GM15510 (cell line): Measurements from ENCODE around the gene REXO4.

Source experiments
- POLR2A ChIP-seq: IDR thresholded peaks from 3 replicates; pipeline ENCODE4 v1.6.1; 2011; ENCODE audit warnings: borderline replicate concordance; ENCODE audit not compliant: insufficient read length; ENCODE audit errors: extremely low read depth

Gene REXO4

DNA sequence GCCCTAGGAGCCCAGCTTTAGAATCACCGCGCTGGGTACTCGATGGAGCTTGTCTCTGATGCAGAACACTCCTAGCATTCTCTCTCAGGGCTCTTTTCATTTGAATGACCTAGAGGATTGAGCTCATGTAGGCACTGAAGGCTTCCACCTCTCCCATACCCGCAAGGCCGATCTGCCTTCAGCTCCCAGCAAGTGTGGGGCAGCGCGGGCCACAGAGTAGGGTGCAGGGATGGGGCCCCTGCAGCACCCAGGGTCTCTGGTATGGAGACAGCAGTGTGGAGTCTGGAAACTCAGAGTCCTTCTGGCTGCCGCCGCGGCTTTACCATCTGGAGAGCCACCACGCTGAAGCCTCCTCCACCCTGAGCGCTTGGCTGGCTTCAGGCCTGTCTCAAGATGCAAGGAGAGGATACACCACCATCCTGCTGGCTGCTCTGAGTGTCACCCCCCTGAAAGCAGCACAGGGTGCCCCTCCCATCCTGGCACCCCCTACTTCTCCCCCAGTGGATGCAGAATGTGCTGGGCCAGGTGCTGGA lies 28.7 kb downstream of the REXO4 start:
- no peak for TF ChIP-seq POLR2A

DNA sequence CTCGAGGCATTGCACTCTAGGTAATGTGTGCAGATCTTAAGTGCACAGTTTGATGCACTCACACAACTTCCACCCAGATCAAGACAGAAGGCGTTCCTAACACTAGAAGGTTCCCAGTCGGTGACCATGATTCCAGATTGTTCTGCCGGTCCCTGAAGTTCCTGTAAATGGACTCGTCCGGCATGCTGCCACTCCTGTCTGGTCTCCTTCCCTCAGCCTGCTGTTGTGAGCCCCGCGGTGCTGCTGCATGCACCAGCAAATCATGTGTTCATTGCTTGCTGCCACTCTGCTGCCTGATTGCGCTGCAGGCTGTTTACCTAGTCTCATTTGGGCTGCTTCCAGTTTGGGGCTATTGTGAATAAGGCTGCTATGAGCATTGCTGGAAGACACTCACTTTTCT lies 30.1 kb downstream of the REXO4 start:
- TF ChIP-seq POLR2A = no peak

DNA sequence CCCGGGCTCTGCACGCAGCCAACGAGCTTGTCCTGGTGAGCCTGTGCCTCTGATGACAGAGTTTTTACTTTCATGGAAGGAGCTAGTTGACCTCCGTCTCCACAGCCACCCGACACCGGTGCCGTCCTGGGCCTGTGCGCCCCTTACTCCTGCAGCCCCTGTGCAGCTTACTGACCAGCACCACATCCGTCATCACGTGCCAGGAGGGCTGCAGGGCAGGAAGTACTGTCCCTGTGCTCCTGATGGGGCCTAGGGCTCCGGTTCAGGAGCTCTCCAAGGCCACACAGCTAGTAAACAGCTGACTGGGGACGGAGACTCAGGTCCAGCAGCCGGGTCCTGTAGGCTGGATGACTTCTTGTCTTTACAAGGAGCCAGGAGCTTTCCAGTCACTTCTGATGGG lies 31.5 kb downstream of the REXO4 start:
- no peak for TF ChIP-seq POLR2A

DNA sequence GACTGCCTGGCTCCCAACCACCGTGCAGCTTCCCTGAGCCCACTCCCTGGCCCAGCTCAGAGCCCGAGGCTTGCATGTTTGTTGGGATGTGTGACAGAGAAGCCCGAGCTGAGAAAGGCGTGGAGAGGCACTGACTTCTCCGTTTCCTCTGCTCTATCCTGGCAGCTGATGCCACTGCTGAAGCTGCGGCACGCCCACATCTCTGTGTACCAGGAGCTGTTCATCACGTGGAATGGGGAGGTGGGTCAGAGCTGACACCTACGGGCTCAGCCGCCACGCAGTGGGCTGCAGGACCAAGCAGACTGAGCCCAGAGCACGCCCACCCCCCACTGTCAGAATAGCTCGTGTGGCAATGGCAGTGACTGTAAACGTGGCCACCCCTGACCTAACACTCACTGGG lies 32.4 kb downstream of the REXO4 start:
- no peak for TF ChIP-seq POLR2A

DNA sequence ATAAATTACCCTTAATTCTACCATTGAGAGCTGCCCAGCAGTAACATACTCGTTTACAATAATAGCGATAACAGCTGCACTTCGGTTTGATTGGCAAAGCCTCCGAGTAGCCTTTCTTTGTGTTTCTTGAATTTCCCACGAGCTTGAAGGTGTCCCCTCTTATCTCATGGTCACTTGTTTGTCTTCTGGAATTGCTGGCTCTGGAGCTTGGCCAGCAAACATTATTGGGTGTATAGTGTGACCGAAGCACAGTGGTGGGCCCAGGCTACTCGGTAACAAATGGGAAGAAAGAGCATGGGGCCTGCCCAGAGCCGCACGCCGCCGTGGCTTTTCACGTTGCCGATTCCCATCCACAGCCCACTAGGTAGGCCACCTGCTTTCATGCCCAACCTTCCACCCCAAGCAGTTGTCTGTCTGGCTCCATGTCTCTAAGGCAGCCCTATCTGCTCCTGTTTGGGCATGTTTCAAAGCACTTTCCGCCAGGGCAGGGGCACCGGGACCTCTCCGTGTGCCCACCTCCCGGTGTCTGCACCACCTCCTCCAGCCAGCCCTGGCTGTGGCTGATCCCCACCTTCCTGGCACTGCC lies 33.0 kb downstream of the REXO4 start:
- no peak for TF ChIP-seq POLR2A

DNA sequence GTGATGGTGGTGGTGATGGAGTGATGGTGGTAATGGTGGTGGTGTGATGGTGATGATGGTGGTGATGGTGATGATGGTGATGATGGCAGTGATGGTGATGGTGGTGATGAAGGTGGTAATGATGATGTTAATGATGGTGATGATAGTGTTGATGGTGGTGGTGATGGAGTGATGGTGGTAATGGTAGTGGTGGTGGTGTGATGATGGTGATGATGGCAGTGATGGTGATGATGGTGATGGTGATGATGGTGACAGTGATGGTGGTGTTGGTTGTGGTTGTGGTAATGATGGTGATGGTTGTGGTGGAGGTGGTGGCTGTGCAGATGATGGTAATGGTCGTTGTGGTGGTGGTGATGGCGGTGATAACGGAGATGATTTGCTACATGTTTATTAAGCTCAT lies 34.4 kb downstream of the REXO4 start:
- no peak for TF ChIP-seq POLR2A

DNA sequence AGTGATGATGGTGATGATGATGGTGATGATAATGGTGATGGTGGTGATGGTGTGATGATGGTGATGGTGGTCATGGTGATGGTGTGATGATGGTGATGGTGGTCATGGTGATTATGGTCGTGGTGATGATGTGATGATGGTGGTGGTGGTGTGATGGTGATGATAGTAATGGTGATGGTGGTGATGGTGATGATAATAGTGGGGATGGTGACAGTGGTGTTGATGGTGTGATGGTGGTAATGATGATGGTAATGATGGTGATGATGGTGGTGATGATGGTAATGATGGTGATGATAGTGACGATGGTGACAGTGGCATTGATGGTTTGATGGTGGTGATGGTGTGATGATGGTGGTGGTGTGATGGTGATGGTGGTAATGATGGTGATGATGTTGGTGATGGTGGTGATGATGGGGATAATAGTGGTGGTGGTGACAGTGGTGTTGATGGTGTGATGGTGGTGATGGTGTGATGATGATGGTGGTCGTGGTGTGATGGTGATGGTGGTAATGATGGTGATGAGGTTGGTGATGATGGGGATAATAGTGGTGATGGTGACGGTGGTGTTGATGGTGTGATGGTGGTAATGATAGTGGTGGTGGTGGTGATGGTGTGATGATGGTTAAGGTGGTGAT lies 35.2 kb downstream of the REXO4 start:
- TF ChIP-seq POLR2A = no peak

DNA sequence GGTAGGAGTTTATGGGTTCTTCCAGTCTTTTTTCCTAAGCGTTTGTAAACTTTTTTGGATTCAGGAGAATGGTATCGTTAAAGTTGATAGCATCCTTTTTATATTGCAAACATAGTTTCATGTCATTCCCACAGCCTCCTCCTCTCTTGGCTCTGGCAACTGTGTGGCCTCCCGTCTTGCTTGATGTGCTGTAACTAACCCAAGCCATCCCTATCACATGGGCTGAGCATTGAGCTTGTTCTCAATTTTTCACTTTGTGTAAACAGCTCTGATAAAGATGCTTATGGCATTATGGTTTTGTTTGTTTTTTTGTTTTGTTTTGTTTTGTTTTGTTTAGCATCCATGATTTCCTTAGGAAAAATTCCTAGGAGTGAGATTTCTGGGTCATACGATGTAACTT lies 37.1 kb downstream of the REXO4 start:
- no peak for TF ChIP-seq POLR2A

DNA sequence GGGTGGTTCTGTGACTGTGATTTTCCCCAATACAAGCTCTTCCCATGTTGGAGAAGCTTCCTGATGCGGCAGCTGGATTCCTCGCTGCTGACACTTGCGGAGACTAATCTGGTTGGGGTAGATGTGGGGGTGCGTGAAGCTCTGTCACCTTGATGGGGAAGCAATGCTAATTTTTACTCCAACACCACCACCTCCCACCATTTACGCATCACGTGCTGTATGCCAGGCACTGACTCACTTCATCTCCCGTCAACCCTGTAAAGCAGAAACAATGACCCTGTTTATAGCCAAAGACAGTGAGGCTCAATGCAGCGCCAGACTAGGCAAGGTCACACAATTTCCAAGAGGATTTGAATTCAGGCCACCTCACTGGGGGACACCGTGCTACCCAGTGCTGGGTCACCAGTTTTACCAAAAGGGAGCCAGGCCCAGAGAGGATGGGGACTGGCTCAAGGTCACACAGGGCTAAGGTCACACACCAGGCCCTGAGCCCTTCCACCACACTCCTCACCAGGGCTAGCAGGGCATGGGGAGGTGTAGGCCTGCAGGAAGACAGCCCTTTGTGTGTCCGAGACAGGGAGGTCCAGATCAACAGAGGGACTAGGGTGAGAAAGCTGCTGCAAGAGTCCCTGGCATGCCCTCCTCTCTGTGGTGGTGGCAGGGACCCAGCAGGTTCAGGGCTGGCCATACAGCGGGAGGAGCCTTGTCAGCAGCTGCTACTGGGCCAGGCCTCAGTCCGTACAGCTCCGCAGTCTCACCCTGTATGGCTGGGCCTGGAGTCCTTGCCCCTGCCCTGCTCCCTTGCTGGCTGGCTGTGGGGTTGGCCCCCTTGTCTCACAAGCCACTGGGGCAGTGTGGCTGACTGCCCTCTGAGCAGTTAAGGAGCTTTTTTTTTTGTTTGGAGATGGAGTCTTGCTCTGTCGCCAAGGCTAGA lies 38.4 kb downstream of the REXO4 start:
- no peak for TF ChIP-seq POLR2A

DNA sequence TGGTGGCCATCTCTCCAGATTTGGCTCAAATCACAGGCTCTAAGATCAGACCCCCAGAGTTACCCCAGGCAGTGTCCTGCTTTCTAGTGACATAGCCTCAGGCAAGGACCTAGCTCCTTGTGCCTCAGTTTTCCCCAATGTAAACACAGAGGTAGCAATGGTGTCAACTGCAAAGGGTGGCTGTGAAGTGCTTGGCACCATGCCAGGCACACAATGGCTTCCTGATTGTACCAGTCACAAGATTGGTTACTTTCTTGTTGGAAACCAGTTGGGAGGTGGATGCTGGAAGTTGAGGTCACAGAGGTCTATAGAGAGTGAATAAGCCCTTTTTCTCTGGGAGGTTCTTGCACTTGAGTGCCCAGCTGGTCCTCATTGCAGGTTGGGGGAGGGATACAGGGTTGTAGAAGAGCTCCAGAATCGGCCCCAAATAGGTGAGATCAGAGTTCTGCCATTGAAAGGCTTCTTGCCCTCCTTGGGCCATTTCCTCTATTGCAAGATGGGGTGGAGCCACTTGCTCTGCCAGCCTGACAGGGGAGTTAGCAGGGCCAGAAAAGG lies 39.3 kb downstream of the REXO4 start:
- TF ChIP-seq POLR2A = no peak

DNA sequence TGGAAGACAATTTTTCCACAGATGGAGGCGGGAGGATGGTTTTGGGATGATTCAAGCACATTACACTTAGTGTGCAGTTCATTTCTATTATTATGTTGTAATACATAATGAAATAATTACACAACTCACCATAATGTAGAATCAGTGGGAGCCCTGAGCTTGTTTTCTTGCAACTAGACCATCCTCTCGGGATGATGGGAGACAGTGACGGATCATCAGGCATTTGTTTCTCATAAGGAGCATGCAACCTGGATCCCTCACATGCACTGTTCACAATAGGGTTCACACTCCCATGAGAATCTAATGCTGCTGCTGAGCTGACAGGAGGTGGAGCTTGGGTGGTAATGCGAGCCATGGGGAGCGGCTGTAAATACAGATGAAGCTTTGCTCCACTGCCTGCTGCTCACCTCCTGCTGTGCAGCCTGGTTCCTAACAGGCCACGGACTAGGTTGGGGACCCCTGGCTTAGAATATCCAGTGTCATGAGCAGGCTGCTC lies 40.0 kb downstream of the REXO4 start:
- TF ChIP-seq POLR2A = no peak

DNA sequence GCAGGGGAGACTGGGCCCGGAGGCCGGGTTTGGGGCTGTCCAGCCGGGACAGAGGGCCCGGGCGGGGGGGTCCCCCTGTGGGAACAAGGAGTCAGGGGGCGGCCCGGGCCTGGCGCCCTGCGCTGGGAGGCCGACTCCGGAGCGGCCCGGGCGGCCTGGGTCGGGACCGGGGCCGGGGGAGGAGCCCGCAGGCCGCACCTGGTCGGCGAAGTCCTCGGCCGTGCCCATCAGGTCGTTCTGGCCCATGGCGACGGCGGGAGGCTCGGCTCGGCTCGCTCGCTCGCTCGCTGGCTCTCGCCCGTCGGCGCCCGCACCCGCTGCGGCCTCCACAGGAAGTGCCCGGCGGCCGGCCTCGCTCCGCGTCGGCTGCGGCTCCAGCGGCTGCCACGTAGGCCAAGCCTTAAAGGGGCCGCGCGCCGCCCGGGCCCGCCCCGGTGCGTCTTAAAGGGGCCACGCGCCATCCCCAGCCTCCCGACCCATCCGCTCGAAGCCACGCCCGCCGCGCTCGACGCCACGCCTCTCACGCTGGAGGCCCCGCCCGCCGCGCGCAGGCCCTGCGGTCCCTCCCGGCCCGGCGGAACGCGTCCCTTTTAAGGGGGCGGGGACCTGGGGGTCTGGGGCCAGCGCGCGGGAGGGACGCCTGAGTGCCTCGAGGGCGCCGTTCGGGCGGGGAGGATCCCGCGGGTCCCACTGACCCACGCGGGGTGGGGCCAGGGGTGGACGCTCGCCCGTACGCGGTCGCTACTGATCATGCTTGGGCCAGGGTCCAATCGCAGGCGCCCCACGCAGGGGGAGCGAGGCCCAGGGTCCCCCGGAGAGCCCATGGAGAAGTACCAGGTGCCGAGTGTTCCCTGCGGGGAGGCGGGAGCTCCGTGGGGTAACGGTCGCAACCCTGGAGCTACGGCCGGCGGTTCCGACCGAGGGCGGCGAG lies 41.8 kb downstream of the REXO4 start, which contains the start of the genes STKLD1 and SURF4:
Gene STKLD1, plus strand, starts transcription at position 643 of the 931 bp plus-strand sequence. Its CDS starts 108 bp downstream, at position 751.
Gene SURF4, minus strand, starts transcription at position 337 of the 931 bp plus-strand sequence. Its CDS starts 91 bp downstream, at position 246.
- peak; percentile 92 for TF ChIP-seq POLR2A

DNA sequence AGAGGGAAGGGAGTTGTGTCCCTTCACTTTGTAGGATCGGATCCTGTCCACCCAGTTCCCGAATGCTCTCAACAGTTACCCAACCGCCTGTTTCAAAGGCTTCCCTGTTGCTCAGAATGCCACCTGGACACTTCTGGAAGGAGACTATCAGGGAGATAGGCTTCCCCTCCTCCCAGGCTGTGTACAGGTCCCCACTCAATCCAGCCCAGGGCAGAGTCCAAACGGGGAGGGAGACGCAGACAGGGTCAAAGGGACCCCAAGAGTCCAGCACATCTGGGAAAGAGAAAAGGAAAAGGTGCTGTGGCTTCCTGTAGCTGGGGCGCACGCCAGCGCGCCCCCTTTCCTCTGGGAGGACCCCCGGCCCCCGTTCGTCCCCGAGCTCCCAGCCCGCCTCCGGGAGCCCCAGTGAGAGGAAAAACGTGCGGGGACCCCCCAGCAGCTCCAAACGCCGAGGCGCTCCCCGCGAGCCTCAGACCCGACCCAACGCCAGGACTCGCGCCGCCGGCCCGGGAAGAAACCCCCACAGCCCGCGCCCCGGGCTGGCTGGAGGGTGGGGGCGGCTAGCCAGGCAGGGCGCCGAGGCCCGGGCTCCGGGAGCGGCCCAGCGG lies 42.6 kb downstream of the REXO4 start:
- no peak for TF ChIP-seq POLR2A
